ENCODE results near the gene TASP1. TPM values are rescaled to one million over a fixed set of nuclear protein-coding genes. Genes with fewer than 3 reads are reported as not detected.

The TASP1 gene
- total RNA-seq, 2 donors from 2014 or later, result 15.8 to 16.6 TPM

- Mint-ChIP-seq H3K27me3 (ENCODE audit: insufficient read depth) (no peaks in the 10 kb centered on the region), H3K27ac (no peak overlapping the region), H3K4me3 (no peak overlapping the region), H3K36me3 (ENCODE audit: low read depth) (peaks cover 14% of the 10 kb centered on the region), H3K9me3 (no peaks in the 10 kb centered on the region), H3K4me1 (peaks cover 5% of the 10 kb centered on the region)
- Histone ChIP-seq H3K9me3 (ENCODE audit: control insufficient read depth, low read length) (no peaks in the 10 kb centered on the region), H3K4me3 (ENCODE audit: low read length) (no peak overlapping the region), H3K27ac (ENCODE audit: low read depth, low read length) (no peak overlapping the region), H3K4me1 (ENCODE audit: control insufficient read depth, insufficient read depth, low read length) (no peaks in the 10 kb centered on the region), H3K9ac (ENCODE audit: extremely low read depth, low read length, poor library complexity, severe bottlenecking) (no peak overlapping the region), H3K27me3 (ENCODE audit: control insufficient read depth, insufficient read depth, low read length, poor library complexity, severe bottlenecking) (no peaks in the 10 kb centered on the region), H3K36me3 (ENCODE audit: control insufficient read depth, insufficient read depth, low read length) (peaks cover 11% of the 10 kb centered on the region)
- no peak for DNase-seq
- no peak for TF ChIP-seq CTCF (conservative IDR thresholded peaks at IDR 0.05)
Measured at GRCh38 chr20:13613917-13614316, 24.8 kb downstream of the TASP1 start.

GRCh38 chr20:13611611-13612125 is 27.1 kb downstream of the TASP1 start:
- Histone ChIP-seq H3K4me1 (ENCODE audit: control insufficient read depth, insufficient read depth, low read length) (no peaks in the 10 kb centered on the region), H3K9me3 (ENCODE audit: control insufficient read depth, low read length) (no peaks in the 10 kb centered on the region), H3K36me3 (ENCODE audit: control insufficient read depth, insufficient read depth, low read length) (peaks cover 14% of the 10 kb centered on the region), H3K4me3 (ENCODE audit: low read length) (no peak overlapping the region), H3K27me3 (ENCODE audit: control insufficient read depth, insufficient read depth, low read length, poor library complexity, severe bottlenecking) (no peaks in the 10 kb centered on the region), H3K9ac (ENCODE audit: extremely low read depth, low read length, poor library complexity, severe bottlenecking) (no peak overlapping the region), H3K27ac (ENCODE audit: low read depth, low read length) (no peak overlapping the region)
- H3K4me3 Mint-ChIP-seq, result no peak overlapping the region
- no peaks in the 10 kb centered on the region for H3K27me3 Mint-ChIP-seq (ENCODE audit: insufficient read depth)
- H3K4me1 Mint-ChIP-seq, result peaks cover under 1% of the 10 kb centered on the region
- TF ChIP-seq CTCF (conservative IDR thresholded peaks at IDR 0.05), result no peak
- H3K36me3 Mint-ChIP-seq (ENCODE audit: low read depth), result peaks cover 14% of the 10 kb centered on the region
- H3K27ac Mint-ChIP-seq, result no peak overlapping the region
- H3K9me3 Mint-ChIP-seq, result no peaks in the 10 kb centered on the region
- WGBS, 2 experiments (ENCODE audit: insufficient coverage in 1 of 2, insufficient read length in 1 of 2), result 94 to 100% methylated on average over 2 of the region's 2 CpGs
- no peak for DNase-seq

GRCh38 chr20:13610184-13610583 is 28.5 kb downstream of the TASP1 start:
- no peak overlapping the region for H3K9ac ChIP-seq (ENCODE audit: extremely low read depth, low read length, poor library complexity, severe bottlenecking)
- Mint-ChIP-seq H3K4me1 (no peaks in the 10 kb centered on the region), H3K9me3 (no peaks in the 10 kb centered on the region), H3K27me3 (ENCODE audit: insufficient read depth) (no peaks in the 10 kb centered on the region), H3K27ac (no peak overlapping the region), H3K36me3 (ENCODE audit: low read depth) (peaks cover 19% of the 10 kb centered on the region), H3K4me3 (no peak overlapping the region)
- no peaks in the 10 kb centered on the region for H3K4me1 ChIP-seq (ENCODE audit: control insufficient read depth, insufficient read depth, low read length)
- H3K27me3 ChIP-seq (ENCODE audit: control insufficient read depth, insufficient read depth, low read length, poor library complexity, severe bottlenecking), result no peaks in the 10 kb centered on the region
- TF ChIP-seq CTCF (conservative IDR thresholded peaks at IDR 0.05), result peak; percentile 86
- H3K4me3 ChIP-seq (ENCODE audit: low read length), result no peak overlapping the region
- no peaks in the 10 kb centered on the region for H3K9me3 ChIP-seq (ENCODE audit: control insufficient read depth, low read length)
- H3K27ac ChIP-seq (ENCODE audit: low read depth, low read length), result no peak overlapping the region
- WGBS, 2 experiments (ENCODE audit: insufficient coverage in 1 of 2, insufficient read length in 1 of 2), result 79 to 83% methylated on average over 1 of the region's 2 CpGs
- peaks cover 16% of the 10 kb centered on the region for H3K36me3 ChIP-seq (ENCODE audit: control insufficient read depth, insufficient read depth, low read length)
- DNase-seq, result peak; percentile 80

All from endodermal cell (in vitro differentiated cells).